RWPE2 (cell line): ENCODE results near the gene USE1.
A peak's percentile ranks its signal among the peaks of the same experiment; 100 is the strongest.

Source experiments
- ATAC-seq: fragments of 200-7000 bp; cut with Tn5 transposase; 3 replicates; pipeline ENCODE4 v1.9.1; 2021; ENCODE audit warnings: low read depth
- DNase-seq: peaks from one replicate; pipeline ENCODE4 v3.0.0-alpha.2; 2020; ENCODE audit warnings: low spot score
- H3K27ac ChIP-seq: fragments of 450-650 bp; 2 replicates; pipeline ENCODE4 v1.5.1; 2017; ENCODE audit warnings: mild to moderate bottlenecking; ENCODE audit not compliant: poor library complexity, severe bottlenecking
- H3K27me3 ChIP-seq: fragments of 250-450 bp; sonication (Bioruptor Pico); 2 replicates; pipeline ENCODE4 v1.5.1; 2021; ENCODE audit warnings: mild to moderate bottlenecking, moderate library complexity; ENCODE audit not compliant: insufficient read depth, poor library complexity, severe bottlenecking
- H3K36me3 ChIP-seq: fragments of 250-450 bp; sonication (Bioruptor Pico); 2 replicates; pipeline ENCODE4 v1.5.1; 2020; ENCODE audit warnings: low read depth, mild to moderate bottlenecking, moderate library complexity
- H3K4me1 ChIP-seq: fragments of 250-450 bp; sonication (Bioruptor Pico); 2 replicates; pipeline ENCODE4 v1.5.1; 2021; ENCODE audit warnings: mild to moderate bottlenecking, moderate library complexity; ENCODE audit not compliant: insufficient read depth, poor library complexity, severe bottlenecking
- H3K4me3 ChIP-seq: fragments of 250-450 bp; sonication (Bioruptor Pico); 2 replicates; pipeline ENCODE4 v1.5.1; 2021; ENCODE audit warnings: mild to moderate bottlenecking, moderate library complexity; ENCODE audit not compliant: severe bottlenecking
- H3K9me3 ChIP-seq: fragments of 250-450 bp; sonication (Bioruptor Pico); 2 replicates; pipeline ENCODE4 v1.5.1; 2021; ENCODE audit warnings: mild to moderate bottlenecking, moderate library complexity; ENCODE audit not compliant: severe bottlenecking
- TF ChIP-seq, protein P1 (sequence below): fragments of 450-650 bp; IDR thresholded peaks from one replicate; pipeline ENCODE4 v1.5.1; 2017; ENCODE audit warnings: mild to moderate bottlenecking, moderate library complexity; ENCODE audit not compliant: poor library complexity, severe bottlenecking

Gene USE1

DNA sequence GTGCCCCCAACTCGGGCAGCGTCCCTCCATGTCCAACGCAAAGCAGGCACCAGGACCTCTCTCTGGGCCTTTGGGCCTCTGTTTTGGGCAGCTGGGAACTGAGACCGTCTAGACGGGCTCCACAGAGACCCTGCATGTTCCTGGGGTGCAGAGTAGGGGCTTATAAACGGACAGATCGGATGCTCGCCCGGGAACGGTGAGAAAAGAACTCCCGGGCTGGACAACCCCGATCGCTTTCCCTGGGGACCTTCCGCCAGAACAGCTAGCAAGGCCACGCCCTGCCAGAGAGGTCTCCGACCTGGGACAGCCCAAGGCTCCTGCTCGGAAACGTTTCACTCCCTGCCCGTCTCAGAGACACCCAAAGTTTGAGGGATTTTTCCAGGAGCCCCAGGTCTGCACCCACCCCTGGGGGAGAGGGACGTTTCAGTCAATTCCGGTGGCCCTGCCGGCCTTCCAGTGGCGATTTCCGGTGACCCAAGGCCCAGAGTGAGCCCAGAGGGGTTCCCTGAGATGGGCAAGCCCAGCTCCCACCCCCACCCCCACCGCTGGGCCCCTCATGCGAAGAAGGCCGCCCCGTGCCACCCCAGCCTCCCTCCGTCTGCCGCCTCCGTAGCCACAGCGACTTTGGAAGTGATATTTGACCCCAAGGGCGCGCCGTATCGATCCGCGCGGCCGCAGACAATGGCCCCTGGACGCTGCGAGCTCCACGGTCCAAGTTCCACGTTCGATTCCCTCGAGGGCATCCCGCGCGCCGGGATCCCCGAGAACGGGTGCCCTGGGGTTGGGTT, 28.9 kb downstream of the USE1 start:
- Histone ChIP-seq H3K27ac (peak overlapping the region; percentile 84), H3K27me3 (no peaks in the 10 kb centered on the region), H3K36me3 (peaks cover 23% of the 10 kb centered on the region), H3K4me3 (peak overlapping the region; percentile 77), H3K4me1 (peaks cover 33% of the 10 kb centered on the region), H3K9me3 (no peaks in the 10 kb centered on the region)
- DNase-seq = no peak
- TF ChIP-seq, protein P1, sequence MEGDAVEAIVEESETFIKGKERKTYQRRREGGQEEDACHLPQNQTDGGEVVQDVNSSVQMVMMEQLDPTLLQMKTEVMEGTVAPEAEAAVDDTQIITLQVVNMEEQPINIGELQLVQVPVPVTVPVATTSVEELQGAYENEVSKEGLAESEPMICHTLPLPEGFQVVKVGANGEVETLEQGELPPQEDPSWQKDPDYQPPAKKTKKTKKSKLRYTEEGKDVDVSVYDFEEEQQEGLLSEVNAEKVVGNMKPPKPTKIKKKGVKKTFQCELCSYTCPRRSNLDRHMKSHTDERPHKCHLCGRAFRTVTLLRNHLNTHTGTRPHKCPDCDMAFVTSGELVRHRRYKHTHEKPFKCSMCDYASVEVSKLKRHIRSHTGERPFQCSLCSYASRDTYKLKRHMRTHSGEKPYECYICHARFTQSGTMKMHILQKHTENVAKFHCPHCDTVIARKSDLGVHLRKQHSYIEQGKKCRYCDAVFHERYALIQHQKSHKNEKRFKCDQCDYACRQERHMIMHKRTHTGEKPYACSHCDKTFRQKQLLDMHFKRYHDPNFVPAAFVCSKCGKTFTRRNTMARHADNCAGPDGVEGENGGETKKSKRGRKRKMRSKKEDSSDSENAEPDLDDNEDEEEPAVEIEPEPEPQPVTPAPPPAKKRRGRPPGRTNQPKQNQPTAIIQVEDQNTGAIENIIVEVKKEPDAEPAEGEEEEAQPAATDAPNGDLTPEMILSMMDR = no peak
- peak; percentile 47 for ATAC-seq

DNA sequence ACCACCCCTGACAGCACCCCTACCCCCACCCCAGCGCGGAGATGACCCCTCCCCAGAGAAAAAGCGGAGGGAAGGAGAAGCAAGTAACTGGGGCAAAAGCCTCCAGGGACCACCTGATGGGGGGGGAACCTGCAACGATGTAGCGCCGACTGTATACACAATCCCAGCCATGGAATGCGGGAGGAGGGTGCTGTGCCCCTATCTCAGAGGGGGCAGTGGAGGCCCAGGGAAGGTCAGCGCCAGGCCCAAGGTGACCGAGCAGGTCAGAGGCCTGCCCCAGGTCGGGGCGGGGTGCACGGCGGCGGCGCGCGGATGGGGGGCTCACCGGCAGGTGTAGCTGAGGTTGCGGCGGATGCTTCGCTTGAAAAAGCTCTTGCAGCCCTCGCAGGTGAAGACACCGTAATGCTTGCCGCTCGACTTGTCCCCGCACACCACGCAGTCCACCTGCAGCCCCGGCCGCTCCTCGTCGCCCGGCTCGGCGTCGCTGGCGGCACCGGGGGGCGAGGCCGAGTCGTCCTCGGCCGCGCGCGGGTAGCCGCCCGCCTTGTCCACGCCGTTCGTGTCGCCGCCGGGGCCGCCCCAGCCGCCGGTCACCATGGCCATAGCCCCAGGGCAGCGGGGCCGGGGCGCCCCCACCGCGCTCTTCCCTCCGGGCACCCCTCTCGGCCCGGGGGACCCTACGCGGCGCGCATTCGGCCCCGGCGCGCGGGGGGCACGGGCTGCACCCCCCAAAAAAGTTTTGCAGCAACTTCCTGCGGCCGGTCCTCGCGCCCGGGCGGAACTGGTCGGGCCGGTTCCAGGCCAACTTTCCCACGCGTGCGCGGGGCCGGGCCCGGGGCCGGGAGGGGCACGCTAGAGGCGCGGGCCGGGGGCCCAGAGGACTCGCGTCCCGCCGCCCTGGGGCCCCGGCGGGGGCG, 29.7 kb downstream of the USE1 start:
- no peak for DNase-seq
- Histone ChIP-seq H3K36me3 (peaks cover 18% of the 10 kb centered on the region), H3K27ac (peak overlapping the region; percentile 84), H3K4me1 (peaks cover 41% of the 10 kb centered on the region), H3K27me3 (no peaks in the 10 kb centered on the region), H3K9me3 (no peaks in the 10 kb centered on the region), H3K4me3 (peak overlapping the region; percentile 77)
- TF ChIP-seq, protein P1 = no peak
- ATAC-seq = no peak

DNA sequence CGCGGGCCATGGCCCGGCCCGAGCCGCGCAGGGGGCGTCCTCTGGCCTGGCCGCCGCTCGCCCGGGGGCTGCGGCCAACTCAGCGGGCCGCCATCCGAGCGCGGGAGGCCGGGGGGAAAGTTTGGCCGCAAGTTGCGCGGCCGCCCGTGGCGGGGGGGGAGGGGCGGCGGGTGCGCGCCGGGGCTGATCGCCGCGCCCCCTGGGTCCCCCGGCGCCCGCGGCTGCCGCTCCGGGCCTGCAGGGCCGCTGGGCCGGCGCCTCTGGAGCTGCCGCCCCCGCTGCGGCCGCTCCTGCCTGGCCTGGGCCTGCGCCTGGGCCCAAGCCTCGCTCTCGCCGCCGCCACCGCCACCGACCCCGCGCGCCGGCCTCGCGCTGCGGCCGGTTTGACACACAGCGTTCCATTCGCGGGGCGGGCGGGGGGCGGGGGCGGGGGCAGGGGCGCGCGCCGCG, 30.4 kb downstream of the USE1 start, which contains the start of gene NR2F6:
TSS of gene NR2F6 (minus strand) at position 385 of the 450 bp plus-strand sequence. CDS start 699 bp downstream, outside the sequence.
- no peaks in the 10 kb centered on the region for H3K9me3 ChIP-seq
- H3K27ac ChIP-seq = peak within 1 kb of the TSS; percentile 84
- no peak for ATAC-seq
- peaks cover 11% of the 10 kb centered on the region for H3K36me3 ChIP-seq
- DNase-seq = no peak
- peaks cover 42% of the 10 kb centered on the region for H3K4me1 ChIP-seq
- no peaks in the 10 kb centered on the region for H3K27me3 ChIP-seq
- TF ChIP-seq, protein P1 = no peak
- H3K4me3 ChIP-seq = peak within 1 kb of the TSS; percentile 77

DNA sequence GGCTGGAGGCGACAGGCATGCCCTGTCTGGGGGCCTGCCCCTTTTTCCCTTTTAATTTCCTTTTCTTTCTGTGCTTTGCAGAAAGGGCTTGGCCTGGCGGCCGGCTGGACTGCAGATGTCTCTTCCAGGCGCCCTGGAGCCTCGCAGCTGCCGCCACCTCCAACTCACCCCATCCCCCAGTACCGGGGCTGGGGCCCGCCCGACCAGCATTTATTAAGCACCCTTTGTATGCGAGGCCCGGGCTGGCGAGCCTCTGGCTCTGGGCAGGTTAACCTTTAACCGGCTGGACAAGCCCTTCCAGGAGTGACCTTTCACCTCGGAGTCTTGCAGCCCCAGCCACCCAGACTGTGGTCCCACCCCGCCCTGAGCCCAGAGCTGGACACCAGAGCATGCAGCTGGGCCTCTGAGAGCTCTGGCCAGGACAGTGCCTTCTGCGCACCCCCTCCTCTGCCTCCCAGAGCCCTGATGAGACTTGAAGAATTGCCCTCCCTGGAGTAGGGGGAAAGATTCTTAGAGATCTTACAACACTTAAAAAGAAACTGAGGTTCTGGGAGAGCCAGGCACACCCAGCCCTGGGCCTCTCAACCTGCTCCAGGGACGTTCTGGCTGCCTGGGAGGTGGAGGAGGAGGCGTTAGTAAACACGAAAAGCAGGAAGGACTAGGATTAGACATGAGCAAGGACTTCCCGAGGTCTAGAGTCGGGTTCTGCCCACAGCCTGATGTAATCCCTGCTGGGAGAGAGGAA, 31.7 kb downstream of the USE1 start:
- no peak for DNase-seq
- H3K4me1 ChIP-seq = peaks cover 39% of the 10 kb centered on the region
- peak overlapping the region; percentile 84 for H3K27ac ChIP-seq
- ATAC-seq = peak; percentile 2; the same call in 1 of the 3 replicates
- H3K36me3 ChIP-seq = no peaks in the 10 kb centered on the region; the same call in 1 of the 2 replicates
- H3K9me3 ChIP-seq = no peaks in the 10 kb centered on the region
- TF ChIP-seq, protein P1 = no peak
- no peaks in the 10 kb centered on the region for H3K27me3 ChIP-seq
- H3K4me3 ChIP-seq = peak overlapping the region; percentile 29
